Measurements from ENCODE around the gene NEDD4L.

The NEDD4L gene

DNA sequence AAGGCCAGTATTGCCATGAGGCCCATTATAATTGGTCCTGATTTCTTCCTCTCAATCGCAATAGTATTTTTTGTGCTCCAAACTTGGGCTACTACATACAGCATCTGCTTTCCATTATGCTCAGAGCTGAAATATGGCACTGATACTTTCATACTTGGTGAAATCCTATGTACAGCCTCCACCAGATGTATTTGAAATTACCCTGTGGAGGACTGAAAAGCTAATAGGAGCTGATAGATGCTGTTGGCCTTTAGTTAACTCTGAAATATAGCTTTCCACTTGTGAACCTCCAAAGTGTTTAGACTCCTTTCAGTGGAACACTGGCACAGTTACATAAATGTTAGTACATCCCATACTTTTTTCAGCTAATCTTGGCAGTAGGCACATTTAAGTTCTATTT, 205.7 kb downstream of the NEDD4L start:
- Histone ChIP-seq H2AFZ (ENCODE audit: low read length) (no peak overlapping the region), H3K4ac (ENCODE audit: low read length) (no peak overlapping the region), H3K14ac (ENCODE audit: low read length) (no peak overlapping the region), H3K36me3 (replicated peaks in 1 of 2; ENCODE audit: control insufficient read depth in 2 of 2, insufficient read depth in 2 of 2, low read length in 2 of 2) (no peaks in the 10 kb centered on the region), H2AK5ac (ENCODE audit: low read depth, low read length) (no peak overlapping the region), H2BK12ac (ENCODE audit: low read length) (no peak overlapping the region), H3K4me2 (ENCODE audit: insufficient read depth, low read length, poor library complexity, severe bottlenecking) (no peak overlapping the region), H3K4me3 (ENCODE audit: low read length in 2 of 2) (no peak overlapping the region), H2BK15ac (ENCODE audit: low read length) (no peak overlapping the region), H2BK120ac (ENCODE audit: low read depth, low read length) (no peak overlapping the region), H3K18ac (ENCODE audit: low read length) (no peak overlapping the region), H3K9ac (ENCODE audit: low read depth, low read length, poor library complexity) (no peak overlapping the region), H4K91ac (ENCODE audit: low read depth, low read length, poor library complexity) (no peak overlapping the region), H3K9me3 (replicated peaks in 1 of 2; ENCODE audit: control insufficient read depth in 2 of 2, insufficient read depth in 1 of 2, low read depth in 1 of 2, low read length in 2 of 2) (no peaks in the 10 kb centered on the region), H3K23ac (ENCODE audit: low read depth, low read length, poor library complexity) (no peak overlapping the region), H3K79me1 (ENCODE audit: low read depth, low read length) (no peaks in the 10 kb centered on the region), H4K8ac (ENCODE audit: low read depth, low read length) (no peak overlapping the region), H3K4me1 (ENCODE audit: control insufficient read depth in 2 of 2, insufficient read depth in 1 of 2, low read depth in 1 of 2, low read length in 2 of 2) (peaks cover 10% of the 10 kb centered on the region in 2 donors), H2BK5ac (ENCODE audit: low read length) (no peak overlapping the region), H3K27ac (replicated peaks; ENCODE audit: low read length) (no peak overlapping the region), H3K27me3 (ENCODE audit: control insufficient read depth in 3 of 3, insufficient read depth in 3 of 3, low read depth in 1 of 3, low read length in 3 of 3) (no peaks in the 10 kb centered on the region)
- WGBS, 2 donors (ENCODE audit: extremely low coverage in 2 of 2, insufficient read length in 2 of 2, insufficient replicate concordance in 1 of 2), result no CpG with 5 or more reads among the region's 1 CpG
- DNase-seq (ENCODE audit: low spot score), result no peak

DNA sequence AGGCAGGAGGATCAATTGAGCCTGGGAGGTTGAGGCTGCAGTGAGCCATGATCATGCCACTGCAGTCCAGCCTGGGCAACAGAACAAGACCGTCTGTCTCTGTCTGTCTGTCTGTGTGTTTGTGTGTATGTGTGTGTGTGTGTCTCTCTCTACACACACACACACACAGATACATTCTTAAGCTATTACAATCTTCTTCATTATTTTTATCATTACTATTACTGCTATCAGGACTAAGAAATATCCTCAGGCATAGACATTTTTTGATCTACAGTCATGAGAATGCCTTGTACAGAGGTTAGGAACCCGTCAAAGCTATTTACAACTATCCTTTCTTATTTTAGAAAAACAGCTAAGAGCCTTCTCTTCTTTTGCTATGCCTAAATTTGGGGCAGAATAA, 207.4 kb downstream of the NEDD4L start:
- Histone ChIP-seq H3K18ac (ENCODE audit: low read length) (no peak overlapping the region), H3K79me1 (ENCODE audit: low read depth, low read length) (peaks cover 2% of the 10 kb centered on the region), H2BK15ac (ENCODE audit: low read length) (no peak overlapping the region), H3K27ac (replicated peaks; ENCODE audit: low read length) (no peak overlapping the region), H2BK5ac (ENCODE audit: low read length) (no peak overlapping the region), H3K9me3 (replicated peaks in 1 of 2; ENCODE audit: control insufficient read depth in 2 of 2, insufficient read depth in 1 of 2, low read depth in 1 of 2, low read length in 2 of 2) (no peaks in the 10 kb centered on the region), H3K4me3 (ENCODE audit: low read length in 2 of 2) (no peak overlapping the region), H2AFZ (ENCODE audit: low read length) (no peak overlapping the region), H3K23ac (ENCODE audit: low read depth, low read length, poor library complexity) (no peak overlapping the region), H3K4ac (ENCODE audit: low read length) (no peak overlapping the region), H2AK5ac (ENCODE audit: low read depth, low read length) (no peak overlapping the region), H3K36me3 (replicated peaks in 1 of 2; ENCODE audit: control insufficient read depth in 2 of 2, insufficient read depth in 2 of 2, low read length in 2 of 2) (no peaks in the 10 kb centered on the region), H3K4me2 (ENCODE audit: insufficient read depth, low read length, poor library complexity, severe bottlenecking) (no peak overlapping the region), H3K14ac (ENCODE audit: low read length) (no peak overlapping the region), H3K27me3 (ENCODE audit: control insufficient read depth in 3 of 3, insufficient read depth in 3 of 3, low read depth in 1 of 3, low read length in 3 of 3) (no peaks in the 10 kb centered on the region), H4K8ac (ENCODE audit: low read depth, low read length) (no peak overlapping the region), H2BK120ac (ENCODE audit: low read depth, low read length) (no peak overlapping the region), H2BK12ac (ENCODE audit: low read length) (no peak overlapping the region), H4K91ac (ENCODE audit: low read depth, low read length, poor library complexity) (no peak overlapping the region), H3K9ac (ENCODE audit: low read depth, low read length, poor library complexity) (no peak overlapping the region), H3K4me1 (ENCODE audit: control insufficient read depth in 2 of 2, insufficient read depth in 1 of 2, low read depth in 1 of 2, low read length in 2 of 2) (peaks cover 10 to 15% of the 10 kb centered on the region in 2 donors)
- DNase-seq (ENCODE audit: low spot score), result no peak
- no CpG with 5 or more reads among the region's 2 CpGs for WGBS, 2 donors (ENCODE audit: extremely low coverage in 2 of 2, insufficient read length in 2 of 2, insufficient replicate concordance in 1 of 2)

DNA sequence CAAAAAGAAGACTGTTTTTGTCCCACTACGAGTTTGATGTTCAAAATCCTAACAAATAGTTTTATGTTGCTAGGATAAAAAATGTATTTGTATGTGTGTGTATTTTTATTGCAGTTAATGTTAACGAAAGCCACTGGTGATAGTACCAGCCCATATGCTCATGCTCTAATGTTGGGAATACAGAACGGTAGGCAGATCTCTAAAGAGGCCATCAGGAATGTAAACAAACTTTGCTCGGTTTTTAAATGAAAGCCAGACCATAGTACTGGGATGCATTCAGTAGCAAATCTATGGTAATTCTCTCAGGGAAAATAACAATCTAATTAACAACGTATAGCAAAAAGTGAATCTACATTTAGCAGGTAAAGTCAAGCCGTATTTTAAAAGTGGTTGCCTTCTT, 208.1 kb downstream of the NEDD4L start:
- H2BK15ac ChIP-seq (ENCODE audit: low read length), result no peak overlapping the region
- H2BK120ac ChIP-seq (ENCODE audit: low read depth, low read length), result no peak overlapping the region
- H3K23ac ChIP-seq (ENCODE audit: low read depth, low read length, poor library complexity), result no peak overlapping the region
- no peak overlapping the region for H3K4me2 ChIP-seq (ENCODE audit: insufficient read depth, low read length, poor library complexity, severe bottlenecking)
- H2BK5ac ChIP-seq (ENCODE audit: low read length), result no peak overlapping the region
- DNase-seq (ENCODE audit: low spot score), result no peak
- no peaks in the 10 kb centered on the region for H3K27me3 ChIP-seq (ENCODE audit: control insufficient read depth in 3 of 3, insufficient read depth in 3 of 3, low read depth in 1 of 3, low read length in 3 of 3)
- H3K27ac ChIP-seq (replicated peaks; ENCODE audit: low read length), result no peak overlapping the region
- no CpG with 5 or more reads among the region's 6 CpGs for WGBS, 2 donors (ENCODE audit: extremely low coverage in 2 of 2, insufficient read length in 2 of 2, insufficient replicate concordance in 1 of 2)
- H3K79me1 ChIP-seq (ENCODE audit: low read depth, low read length), result peaks cover 2% of the 10 kb centered on the region
- H3K9me3 ChIP-seq (replicated peaks in 1 of 2; ENCODE audit: control insufficient read depth in 2 of 2, insufficient read depth in 1 of 2, low read depth in 1 of 2, low read length in 2 of 2), result no peaks in the 10 kb centered on the region
- no peaks in the 10 kb centered on the region for H3K36me3 ChIP-seq (replicated peaks in 1 of 2; ENCODE audit: control insufficient read depth in 2 of 2, insufficient read depth in 2 of 2, low read length in 2 of 2)
- no peak overlapping the region for H4K8ac ChIP-seq (ENCODE audit: low read depth, low read length)
- H3K4ac ChIP-seq (ENCODE audit: low read length), result no peak overlapping the region
- H3K9ac ChIP-seq (ENCODE audit: low read depth, low read length, poor library complexity), result no peak overlapping the region
- no peak overlapping the region for H3K14ac ChIP-seq (ENCODE audit: low read length)
- no peak overlapping the region for H3K18ac ChIP-seq (ENCODE audit: low read length)
- H2BK12ac ChIP-seq (ENCODE audit: low read length), result no peak overlapping the region
- H4K91ac ChIP-seq (ENCODE audit: low read depth, low read length, poor library complexity), result no peak overlapping the region
- H3K4me3 ChIP-seq (ENCODE audit: low read length in 2 of 2), result no peak overlapping the region
- peaks cover 8 to 13% of the 10 kb centered on the region in 2 donors for H3K4me1 ChIP-seq (ENCODE audit: control insufficient read depth in 2 of 2, insufficient read depth in 1 of 2, low read depth in 1 of 2, low read length in 2 of 2)
- H2AK5ac ChIP-seq (ENCODE audit: low read depth, low read length), result no peak overlapping the region
- H2AFZ ChIP-seq (ENCODE audit: low read length), result no peak overlapping the region

DNA sequence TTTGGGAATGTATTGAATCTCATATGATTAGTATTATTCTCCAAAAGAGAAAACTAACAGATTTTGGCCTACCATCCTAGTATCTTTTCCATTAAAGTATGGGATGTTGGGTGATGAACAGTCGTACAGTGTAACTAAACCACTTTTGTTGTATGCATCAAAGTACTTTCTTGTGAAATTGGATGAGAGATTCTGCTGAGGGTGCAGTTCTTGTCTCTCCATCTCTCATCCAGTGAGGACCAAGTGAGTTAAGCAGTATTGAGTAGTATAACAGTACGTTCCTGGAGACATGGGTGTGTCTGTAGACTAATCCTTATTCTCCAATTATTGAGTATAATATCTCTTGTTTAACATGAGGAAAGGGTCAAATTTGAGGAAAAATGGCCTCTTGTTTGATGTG, 209.3 kb downstream of the NEDD4L start:
- Histone ChIP-seq H3K79me1 (ENCODE audit: low read depth, low read length) (peaks cover 2% of the 10 kb centered on the region), H3K27me3 (ENCODE audit: control insufficient read depth in 3 of 3, insufficient read depth in 3 of 3, low read depth in 1 of 3, low read length in 3 of 3) (no peaks in the 10 kb centered on the region), H2BK120ac (ENCODE audit: low read depth, low read length) (no peak overlapping the region), H3K9ac (ENCODE audit: low read depth, low read length, poor library complexity) (no peak overlapping the region), H3K23ac (ENCODE audit: low read depth, low read length, poor library complexity) (no peak overlapping the region), H3K4me3 (ENCODE audit: low read length in 2 of 2) (no peak overlapping the region), H2AFZ (ENCODE audit: low read length) (no peak overlapping the region), H3K27ac (replicated peaks; ENCODE audit: low read length) (no peak overlapping the region), H3K4ac (ENCODE audit: low read length) (no peak overlapping the region), H3K36me3 (replicated peaks in 1 of 2; ENCODE audit: control insufficient read depth in 2 of 2, insufficient read depth in 2 of 2, low read length in 2 of 2) (no peaks in the 10 kb centered on the region), H2AK5ac (ENCODE audit: low read depth, low read length) (no peak overlapping the region), H3K14ac (ENCODE audit: low read length) (no peak overlapping the region), H3K9me3 (replicated peaks in 1 of 2; ENCODE audit: control insufficient read depth in 2 of 2, insufficient read depth in 1 of 2, low read depth in 1 of 2, low read length in 2 of 2) (no peaks in the 10 kb centered on the region), H2BK12ac (ENCODE audit: low read length) (no peak overlapping the region), H3K4me1 (ENCODE audit: control insufficient read depth in 2 of 2, insufficient read depth in 1 of 2, low read depth in 1 of 2, low read length in 2 of 2) (peaks cover 0 to 10% of the 10 kb centered on the region in 2 donors), H4K91ac (ENCODE audit: low read depth, low read length, poor library complexity) (no peak overlapping the region), H2BK15ac (ENCODE audit: low read length) (no peak overlapping the region), H2BK5ac (ENCODE audit: low read length) (no peak overlapping the region), H3K4me2 (ENCODE audit: insufficient read depth, low read length, poor library complexity, severe bottlenecking) (no peak overlapping the region), H4K8ac (ENCODE audit: low read depth, low read length) (no peak overlapping the region), H3K18ac (ENCODE audit: low read length) (no peak overlapping the region)
- no peak for DNase-seq (ENCODE audit: low spot score)
- no CpG with 5 or more reads among the region's 2 CpGs for WGBS, 2 donors (ENCODE audit: extremely low coverage in 2 of 2, insufficient read length in 2 of 2, insufficient replicate concordance in 1 of 2)

All from neuronal stem cell (in vitro differentiated cells).